HG03378 (cell line): ENCODE results near the gene RPL6.

Source experiments
- ATAC-seq: cut with Tn5 transposase; IDR thresholded peaks from one replicate; pipeline ENCODE4 v1.9.1; 2021; ENCODE audit warnings: mild to moderate bottlenecking, moderate library complexity; ENCODE audit not compliant: unreplicated experiment

Gene RPL6

GRCh38 chr12:112381406-112381882 lies 28.0 kb downstream of the RPL6 start:
- ATAC-seq = peak; percentile 35

GRCh38 chr12:112380663-112381405 lies 28.6 kb downstream of the RPL6 start:
- ATAC-seq = no peak

GRCh38 chr12:112375105-112375504 lies 34.3 kb downstream of the RPL6 start:
- ATAC-seq = no peak

GRCh38 chr12:112374166-112374740 lies 35.2 kb downstream of the RPL6 start:
- no peak for ATAC-seq

GRCh38 chr12:112370868-112371510 lies 38.4 kb downstream of the RPL6 start:
- no peak for ATAC-seq

- no peak for ATAC-seq
Measured at GRCh38 chr12:112370199-112370598, 39.2 kb downstream of the RPL6 start.

GRCh38 chr12:112368856-112369255 lies 40.5 kb downstream of the RPL6 start:
- ATAC-seq = no peak

- no peak for ATAC-seq
Measured at GRCh38 chr12:112367965-112368364, 41.4 kb downstream of the RPL6 start.

GRCh38 chr12:112362310-112362709 lies 47.1 kb downstream of the RPL6 start:
- no peak for ATAC-seq

GRCh38 chr12:112361271-112361670 lies 48.1 kb downstream of the RPL6 start:
- ATAC-seq = no peak

GRCh38 chr12:112359290-112359689 lies 50.1 kb downstream of the RPL6 start:
- ATAC-seq = no peak

- ATAC-seq = no peak
Measured at GRCh38 chr12:112357214-112357613, 52.2 kb downstream of the RPL6 start.
